Ovary (tissue), 9 donors: ENCODE results near the gene ZBTB47. TPM values are rescaled to one million over a fixed set of nuclear protein-coding genes. Genes with fewer than 3 reads are reported as not detected.

Source experiments
- DNase-seq, 5 donors: peaks; one replicate each; pipeline ENCODE4 v3.0.0-alpha.2; 2019 to 2020
- H3K27ac ChIP-seq, 2 donors: fragments of 200-600 bp; one replicate each; pipeline versions ENCODE4 v1.5.1 to v1.8.0; 2019 to 2022
- H3K27me3 ChIP-seq: fragments of 200-600 bp; one replicate; pipeline ENCODE4 v1.8.0; 2022
- H3K36me3 ChIP-seq: fragments of 200-600 bp; sonication (generic); one replicate; pipeline ENCODE4 v1.5.1; 2019
- H3K4me1 ChIP-seq: one replicate; pipeline ENCODE4 v1.8.1; 2013; ENCODE audit warnings: mild to moderate bottlenecking, moderate library complexity; ENCODE audit not compliant: insufficient read depth
- H3K4me3 ChIP-seq: fragments of 200-600 bp; sonication (generic); one replicate; pipeline ENCODE4 v1.5.1; 2017
- H3K9me3 ChIP-seq, 2 donors: fragments of 200-600 bp in 1 of 2; sonication (generic) in 1 of 2; one replicate each; pipeline versions ENCODE4 v1.5.1 to v1.8.1; 2013 to 2019; ENCODE audit warnings: mild to moderate bottlenecking in 1 of 2, moderate library complexity in 1 of 2
- CTCF ChIP-seq, 3 donors: fragments of 450-650 bp in 2 of 3; fragments of 200-600 bp in 1 of 3; IDR thresholded peaks; one replicate each; pipeline versions ENCODE4 v1.5.1 to v1.8.0; 2016 to 2022; ENCODE audit warnings: antibody characterized with exemption in 3 of 3, mild to moderate bottlenecking in 1 of 3
- EP300 ChIP-seq: sonication (generic); formaldehyde crosslinking; IDR thresholded peaks from one replicate; pipeline ENCODE4 v1.6.1; 2017; ENCODE audit warnings: antibody characterized with exemption
- POLR2A ChIP-seq: fragments of 450-650 bp; IDR thresholded peaks from one replicate; pipeline ENCODE4 v1.6.1; 2017; ENCODE audit warnings: antibody characterized with exemption, mild to moderate bottlenecking, moderate library complexity
- WGBS, 3 donors: extraction: QIAGEN DNeasy Blood & Tissue Kit in 1 of 3; methylation state at CpG; one replicate each; pipeline versions ENCODE4 v1.1.5 to v1.1.7; 2013 to 2017; 5-methylcytosine and 5-hydroxymethylcytosine counted together
- intact Hi-C, 4 donors: fragments of 100-400 bp; cut with DNase I; formaldehyde crosslinking; loops; one replicate each; pipeline versions ENCODE4 v1.11.0 to v1.15.1; 2022 to 2023
- polyA plus RNA-seq, 2 donors: library from polyadenylated mRNA; stranded (reverse); fragments of 200-250 nt in 1 of 2; fragments of 350-450 nt in 1 of 2; fragmentation: Illumina TruSeq in 1 of 2; extraction: RNeasy Lipid Tissue Mini Kit (QIAGEN cat#74804) in 1 of 2; gene quantifications; one replicate each; pipeline ENCODE4 v1.2.3, GENCODE V29; 2013 to 2014
- total RNA-seq, 7 donors: library from RNA; depleted of rRNA in 2 of 7; stranded (reverse); fragments of >200 nt in 2 of 7; fragmentation: NEBNext Ultra II Directional in 3 of 7; extraction: Animal tissue kit (Norgen Biotek cat#: 25700) in 3 of 7; gene quantifications; one replicate each; pipeline versions ENCODE4 v1.1.0 to v1.2.4, GENCODE V29; 2016 to 2023
- donor health status: DM: no; HTN: no; CAD: no; lungs with moderate emphysema.
- donor health status: DM: no; HTN: no; CAD: no.
- donor health status: Bipolar disorder and iron deficiency.
- donor health status: DM: yes; HTN: yes; CAD: no.
- donor health status: DM: no; HTN: no; CAD: no.
- donor health status: DM: yes; HTN: yes; CAD: no.

ZBTB47 gene
- total and polyA plus RNA-seq, 9 donors = 7.7 to 41.9 (median 25.0) TPM

- Histone ChIP-seq H3K4me3 (no peak overlapping the region), H3K36me3 (no peaks in the 10 kb centered on the region), H3K4me1 (peaks cover 3% of the 10 kb centered on the region), H3K27ac (no peak overlapping the region), H3K27me3 (no peaks in the 10 kb centered on the region), H3K9me3 (no peaks in the 10 kb centered on the region)
- no peak for TF ChIP-seq POLR2A
- TF ChIP-seq EP300 = no peak
- no peak for TF ChIP-seq CTCF (IDR thresholded peaks at IDR 0.05)
- DNase-seq = peak in 1 of 5 donors; percentile 12
- intact Hi-C loops = no loop called here
- WGBS, 3 donors = 30 to 40% (median 37%) methylated on average over 78 to 80 of the region's 80 CpGs
Observed at GRCh38 chr3:42685891-42686820, 32.7 kb downstream of the ZBTB47 start.

- 82 to 90% (median 89%) methylated on average over 7 of the region's 7 CpGs for WGBS, 3 donors
- TF ChIP-seq EP300 (no peak), POLR2A (no peak), CTCF (IDR thresholded peaks at IDR 0.05) (no peak)
- Histone ChIP-seq H3K4me1 (peaks cover 3% of the 10 kb centered on the region), H3K4me3 (no peak overlapping the region), H3K9me3 (no peaks in the 10 kb centered on the region), H3K27ac (no peak overlapping the region), H3K27me3 (no peaks in the 10 kb centered on the region), H3K36me3 (no peaks in the 10 kb centered on the region)
- intact Hi-C loops = no loop called here
- peak in 1 of 5 donors; percentile 4 for DNase-seq
Observed at GRCh38 chr3:42686832-42687650, 33.5 kb downstream of the ZBTB47 start.

GRCh38 chr3:42688016-42688415, 34.5 kb downstream of the ZBTB47 start:
- intact Hi-C loops = no loop called here
- WGBS, 3 donors = 84 to 92% (median 89%) methylated on average over 15 of the region's 15 CpGs
- peak in 1 of 5 donors; percentile 8 for DNase-seq

More at GRCh38 chr3:42688016-42688415, 34.5 kb downstream of the ZBTB47 start:
- TF ChIP-seq POLR2A (no peak), CTCF (IDR thresholded peaks at IDR 0.05) (no peak), EP300 (no peak)
- peaks cover 3% of the 10 kb centered on the region for H3K4me1 ChIP-seq
- H3K27ac ChIP-seq = no peak overlapping the region
- H3K9me3 ChIP-seq = no peaks in the 10 kb centered on the region
- H3K36me3 ChIP-seq = no peaks in the 10 kb centered on the region
- no peaks in the 10 kb centered on the region for H3K27me3 ChIP-seq
- no peak overlapping the region for H3K4me3 ChIP-seq
